Fibroblast of the conjunctiva (primary cell): ENCODE measurements around the gene EME1.
"Not testable (repeated sequence)": the region's sequence is repeated elsewhere in the genome, so short reads cannot be mapped to it uniquely, and the experiment has no call there.

Source experiments
- DNase-seq: peaks from one replicate; pipeline ENCODE4 v3.0.0-alpha.2; 2010; ENCODE audit warnings: low read depth

Gene EME1, protein sequence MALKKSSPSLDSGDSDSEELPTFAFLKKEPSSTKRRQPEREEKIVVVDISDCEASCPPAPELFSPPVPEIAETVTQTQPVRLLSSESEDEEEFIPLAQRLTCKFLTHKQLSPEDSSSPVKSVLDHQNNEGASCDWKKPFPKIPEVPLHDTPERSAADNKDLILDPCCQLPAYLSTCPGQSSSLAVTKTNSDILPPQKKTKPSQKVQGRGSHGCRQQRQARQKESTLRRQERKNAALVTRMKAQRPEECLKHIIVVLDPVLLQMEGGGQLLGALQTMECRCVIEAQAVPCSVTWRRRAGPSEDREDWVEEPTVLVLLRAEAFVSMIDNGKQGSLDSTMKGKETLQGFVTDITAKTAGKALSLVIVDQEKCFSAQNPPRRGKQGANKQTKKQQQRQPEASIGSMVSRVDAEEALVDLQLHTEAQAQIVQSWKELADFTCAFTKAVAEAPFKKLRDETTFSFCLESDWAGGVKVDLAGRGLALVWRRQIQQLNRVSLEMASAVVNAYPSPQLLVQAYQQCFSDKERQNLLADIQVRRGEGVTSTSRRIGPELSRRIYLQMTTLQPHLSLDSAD

DNA sequence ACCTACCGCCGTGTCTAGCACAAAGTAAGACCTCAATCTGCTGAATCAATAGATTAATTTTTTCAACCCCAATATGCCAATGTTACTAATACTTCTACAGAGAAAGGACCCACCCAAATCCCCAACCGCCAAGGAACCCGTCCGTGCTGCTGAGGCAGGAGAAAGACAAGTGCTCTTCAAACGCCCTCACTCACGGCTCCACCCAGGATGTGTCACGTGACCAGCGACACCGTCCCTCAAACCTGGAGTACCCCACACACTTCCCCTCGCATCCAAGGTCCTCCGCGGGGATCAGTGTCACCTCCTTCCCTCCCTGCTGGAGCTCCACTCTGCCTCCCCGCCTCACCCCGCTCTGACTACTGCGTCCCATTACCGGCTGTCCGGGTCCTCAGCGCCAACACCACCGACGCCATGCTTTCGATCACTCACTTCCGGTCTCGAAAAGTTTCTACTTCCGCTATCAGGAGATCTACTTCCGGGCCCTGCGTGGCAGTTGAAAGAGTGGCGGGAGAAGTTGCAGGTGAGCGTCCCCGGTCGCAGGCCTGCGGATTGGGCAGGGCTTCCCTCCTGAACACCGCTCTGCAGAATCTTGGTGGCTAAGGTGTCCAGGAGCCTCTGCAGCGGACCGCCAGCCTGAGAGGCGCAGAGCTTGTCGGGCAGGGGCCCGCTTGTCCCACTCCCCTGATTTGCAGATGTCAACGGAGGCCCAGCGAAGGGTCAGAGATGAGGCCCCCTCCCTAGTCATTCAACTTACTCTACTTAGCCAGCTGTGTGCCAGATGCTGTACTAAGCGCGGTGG lies at the start of gene EME1, which contains the start of gene MRPL27:
Gene EME1, plus strand, starts transcription at position 472 of the 799 bp plus-strand sequence. CDS start 1,980 bp downstream, outside the sequence.
Gene MRPL27, minus strand, starts transcription at position 427 of the 799 bp plus-strand sequence. Its CDS starts 14 bp downstream, at position 413.
- DNase-seq = peak; percentile 60

DNA sequence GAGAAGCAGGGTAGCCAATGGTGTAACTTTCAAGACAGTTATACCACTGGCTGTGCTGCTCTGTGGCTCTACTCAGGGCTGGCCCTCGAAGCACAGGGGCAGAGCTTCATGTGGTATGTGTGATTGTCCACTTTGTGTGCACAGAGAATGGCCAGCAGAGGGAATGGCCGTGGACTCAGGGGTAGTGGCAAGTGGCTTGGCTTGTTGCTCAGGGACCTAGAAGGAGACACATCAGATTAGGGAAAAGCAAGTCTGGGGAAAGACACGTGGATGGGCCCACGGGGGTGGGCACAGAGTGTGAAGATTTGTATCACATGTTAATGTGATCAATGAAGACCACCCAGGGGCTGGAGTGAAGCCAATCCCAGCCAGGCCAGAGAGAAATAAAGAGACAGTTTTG lies 47.1 kb upstream of the EME1 start:
- DNase-seq = no peak

DNA sequence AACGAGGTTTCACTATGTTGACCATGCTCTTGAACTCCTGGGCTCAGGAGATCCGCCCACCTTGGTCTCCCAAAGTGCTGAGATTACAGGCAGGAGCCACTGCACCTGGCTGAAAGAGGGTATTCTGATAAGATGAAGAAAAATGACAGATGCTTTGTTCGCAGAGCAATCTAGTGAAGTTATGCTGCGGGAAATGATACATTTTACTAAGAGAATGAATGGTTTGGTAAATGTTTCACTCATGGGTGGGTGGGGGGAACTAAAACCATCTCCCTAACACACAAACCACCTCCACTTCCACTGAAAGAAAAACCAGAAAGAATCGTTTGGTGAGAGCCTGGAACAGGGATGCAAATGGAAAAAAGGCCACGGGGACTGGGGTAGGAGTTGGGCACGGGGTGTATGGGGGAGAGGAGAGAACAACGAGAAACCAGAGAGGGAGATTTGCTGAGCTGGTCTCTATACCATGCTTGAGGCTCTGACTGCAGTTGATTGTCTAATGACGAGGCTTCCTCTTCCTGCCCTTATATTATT lies 46.1 kb upstream of the EME1 start:
- DNase-seq = no peak

DNA sequence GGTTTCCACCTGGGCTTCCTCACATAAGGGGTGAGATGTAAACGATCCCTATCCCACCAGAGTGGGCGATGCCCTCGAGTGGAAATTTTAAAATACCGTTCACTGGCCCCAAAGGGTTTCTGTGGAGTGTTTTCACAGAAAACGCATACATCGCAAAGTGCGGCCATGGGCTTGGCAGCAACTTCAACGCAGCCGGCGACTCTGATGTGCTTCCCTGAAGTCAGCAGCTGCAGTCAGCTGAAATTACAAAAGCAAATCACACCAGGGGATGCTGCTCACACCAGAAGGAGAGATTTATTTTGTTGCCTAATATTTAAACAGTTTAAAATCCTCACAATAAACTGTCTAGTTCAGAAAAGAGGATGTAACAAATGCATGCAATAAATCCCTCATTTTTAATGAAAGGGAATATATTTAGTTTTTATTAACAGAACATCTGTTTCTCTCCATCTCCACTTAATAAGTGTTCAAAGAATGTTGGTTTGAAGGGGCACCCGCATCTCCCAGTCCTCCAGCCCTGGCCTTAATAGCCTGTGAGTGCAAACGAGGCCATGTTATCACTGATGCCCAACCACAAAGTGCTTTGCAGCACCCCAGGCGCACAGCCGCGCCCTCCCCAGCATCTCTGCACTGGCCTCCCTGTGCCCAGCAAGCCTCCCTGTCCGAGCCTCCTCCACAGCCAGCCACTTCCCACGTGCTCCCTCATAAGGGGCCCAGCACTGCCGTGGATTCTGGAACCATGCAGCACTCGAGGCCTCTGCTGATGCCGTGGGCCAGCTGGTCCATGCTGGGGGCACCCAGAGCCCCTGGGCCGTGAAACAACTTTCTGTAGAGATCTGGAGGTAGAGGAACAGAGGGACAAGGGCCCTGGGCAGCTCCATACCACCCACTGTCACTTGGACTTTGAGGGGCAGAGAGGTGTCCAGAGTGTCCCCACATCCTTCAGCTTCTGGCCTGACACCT lies 44.4 kb upstream of the EME1 start:
- no peak for DNase-seq

DNA sequence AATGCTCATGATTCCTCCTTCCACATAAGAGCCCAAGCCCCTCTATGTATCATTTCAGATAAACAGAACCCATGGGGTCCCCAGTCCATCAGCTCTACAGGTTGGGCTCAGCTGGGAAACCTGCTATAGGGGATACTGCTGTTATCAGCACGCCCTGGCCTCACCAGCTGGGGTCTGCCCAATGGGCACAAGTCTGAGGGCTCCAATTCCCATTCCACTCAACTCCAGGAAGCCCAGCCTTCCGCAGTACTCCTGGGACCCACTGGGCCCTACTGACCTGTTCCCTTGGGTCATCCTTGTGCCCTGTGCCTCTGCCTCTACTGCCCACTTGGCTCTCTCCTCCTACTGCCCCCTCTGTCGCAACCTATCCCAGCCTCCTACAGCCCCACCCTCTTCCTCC lies 43.3 kb upstream of the EME1 start:
- DNase-seq = no peak

DNA sequence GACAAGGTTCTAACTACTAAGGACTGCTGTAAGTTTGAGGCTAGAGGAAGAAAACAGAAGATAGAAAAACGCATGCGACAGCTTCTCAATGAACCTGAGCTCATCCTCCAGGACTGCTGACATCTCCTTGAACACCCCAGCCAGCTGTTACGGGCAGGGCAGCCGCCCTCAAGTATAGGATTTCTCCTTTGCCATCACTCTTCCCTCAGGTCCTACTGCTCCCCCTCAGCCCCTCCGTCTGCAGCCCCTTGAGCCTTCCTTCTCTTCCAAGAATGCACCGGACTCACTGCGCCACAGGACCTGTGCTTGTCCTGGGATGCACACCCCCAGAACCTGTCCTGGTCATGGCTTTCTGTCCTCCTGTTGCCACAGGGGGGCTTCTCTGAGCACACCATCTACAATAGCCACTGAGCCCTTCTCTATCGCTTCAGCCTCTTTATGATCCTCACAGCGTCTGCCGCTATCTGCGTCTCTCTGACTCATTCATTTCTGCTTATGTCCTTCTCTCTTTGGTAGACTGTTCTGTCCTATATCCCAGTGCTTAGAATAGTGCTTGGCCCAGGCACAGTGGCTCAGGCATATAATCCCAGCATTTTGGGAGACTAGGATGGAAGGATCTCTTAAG lies 42.8 kb upstream of the EME1 start:
- DNase-seq = no peak

DNA sequence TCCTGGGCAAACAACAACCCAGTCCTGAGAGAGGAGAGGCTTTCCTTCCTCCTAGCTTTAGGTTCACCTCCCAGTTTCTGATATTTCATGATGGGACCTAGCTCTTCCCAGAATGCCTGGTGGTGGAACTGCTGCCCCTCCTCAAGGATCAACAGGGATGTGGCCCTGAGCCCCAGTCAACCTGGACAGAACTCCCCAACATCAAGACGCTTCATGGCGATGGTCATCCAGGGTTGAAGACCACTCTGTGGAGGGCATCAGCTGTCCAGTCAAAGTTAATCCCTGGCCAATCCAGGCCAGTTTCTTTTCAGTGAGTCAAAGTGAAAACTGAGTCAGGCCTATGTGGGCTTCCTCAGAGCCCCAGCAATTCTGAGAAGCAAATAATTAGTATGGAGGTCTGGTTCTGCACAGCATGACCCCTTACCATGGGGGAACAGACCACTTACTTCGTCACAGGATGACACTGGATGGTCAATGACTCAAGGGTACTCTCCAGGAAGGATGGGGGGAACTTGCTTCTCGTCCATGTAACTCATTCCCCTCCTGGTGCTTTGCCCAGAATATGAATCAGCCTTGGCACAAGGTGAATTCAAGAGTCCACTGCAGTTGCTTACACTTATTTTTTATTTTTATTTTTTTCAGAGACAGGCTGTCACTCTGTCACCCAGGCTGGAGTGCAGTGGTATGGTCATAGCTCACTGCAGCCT lies 41.8 kb upstream of the EME1 start:
- DNase-seq = peak; percentile 78

DNA sequence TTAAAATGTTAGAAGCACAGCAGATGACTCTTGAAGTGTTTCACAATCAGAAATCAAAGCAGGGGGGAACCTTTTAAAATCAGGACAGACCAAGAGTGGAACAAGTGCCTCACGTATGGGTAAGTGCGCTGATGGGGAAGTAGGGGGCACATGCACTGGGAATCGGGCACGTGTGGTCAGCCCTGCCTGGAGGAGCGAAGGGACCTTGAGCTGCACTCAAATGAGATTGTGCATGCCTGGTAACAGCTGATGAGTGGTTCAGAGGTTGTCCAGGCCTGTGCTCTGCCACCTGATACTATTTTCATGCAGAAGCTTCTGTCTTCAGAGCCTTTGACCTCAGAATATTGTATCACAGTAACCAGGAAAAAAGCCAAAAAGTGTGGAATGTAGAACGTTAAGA lies 40.8 kb upstream of the EME1 start:
- DNase-seq = no peak

DNA sequence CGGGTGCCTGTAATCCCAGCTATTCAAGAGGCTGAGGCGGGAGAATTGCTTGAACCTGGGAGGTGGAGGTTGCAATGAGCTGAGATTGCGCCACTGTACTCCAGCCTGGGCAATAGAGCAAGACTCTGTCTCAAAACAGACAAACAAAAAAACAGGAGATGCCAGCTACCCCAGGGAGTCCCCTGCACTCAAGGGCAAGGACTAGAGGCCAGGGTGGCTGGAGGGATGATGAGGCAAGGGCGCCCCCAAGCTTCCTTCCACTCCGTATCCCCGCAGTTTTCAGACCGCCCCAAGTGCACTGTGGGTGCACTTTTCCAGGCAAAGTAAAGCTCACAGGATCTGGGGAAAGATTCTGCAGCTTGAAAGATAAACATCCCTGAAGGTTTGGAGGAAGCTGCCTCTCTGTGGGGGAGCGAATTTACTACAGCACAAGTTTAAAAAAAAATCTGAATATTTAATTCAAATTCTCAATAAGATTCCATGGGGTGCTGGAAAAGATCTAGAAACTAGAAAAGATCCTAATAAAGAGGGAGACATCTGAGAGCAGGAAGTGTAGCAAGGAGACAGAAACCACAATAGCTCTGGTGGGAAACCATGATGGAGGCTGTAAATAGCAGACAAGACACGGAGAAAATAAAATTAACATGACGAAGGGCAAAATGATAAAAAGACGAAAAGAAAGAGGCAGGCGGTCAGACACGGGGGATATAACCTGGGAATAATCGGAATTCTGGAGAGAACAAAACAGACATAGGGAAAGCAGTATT lies 39.6 kb upstream of the EME1 start:
- DNase-seq = not testable (repeated sequence)

DNA sequence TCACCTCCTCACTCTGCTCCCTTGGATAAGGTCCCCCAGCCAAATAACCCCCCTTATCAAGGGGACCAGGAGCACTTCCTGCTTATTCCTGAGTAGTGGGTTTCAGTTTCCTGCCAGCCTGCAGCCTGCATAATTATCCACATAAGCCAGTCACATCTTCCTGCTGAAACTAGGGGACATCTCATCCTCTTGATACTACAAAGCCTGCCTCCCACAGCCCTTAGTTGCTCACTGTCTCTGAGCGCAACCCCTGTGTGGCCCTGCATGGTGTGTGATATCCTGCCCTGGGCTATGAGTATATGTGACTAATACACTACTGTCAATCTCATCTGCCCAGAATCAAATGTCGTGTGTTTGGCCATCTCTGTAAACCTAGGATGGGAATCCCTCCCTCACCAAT lies 35.1 kb upstream of the EME1 start:
- no peak for DNase-seq

DNA sequence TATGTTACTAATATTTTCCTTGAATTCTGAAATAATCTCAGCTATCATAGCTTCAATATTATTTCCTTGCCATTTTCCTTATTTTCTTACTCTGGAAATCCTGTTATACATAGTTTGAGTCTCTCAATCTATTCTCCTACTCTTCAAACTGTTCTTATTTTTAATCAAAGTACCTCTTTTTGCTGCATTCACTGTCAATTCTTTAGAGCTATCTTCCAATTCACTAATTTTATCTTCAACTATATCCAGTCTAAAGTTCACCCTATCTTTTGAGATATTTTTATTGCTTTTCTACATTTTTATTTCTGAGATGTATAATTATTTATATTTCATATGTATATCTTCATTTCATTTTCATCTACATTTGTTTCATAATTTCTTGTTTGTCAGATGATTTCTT lies 34.4 kb upstream of the EME1 start:
- DNase-seq = no peak

DNA sequence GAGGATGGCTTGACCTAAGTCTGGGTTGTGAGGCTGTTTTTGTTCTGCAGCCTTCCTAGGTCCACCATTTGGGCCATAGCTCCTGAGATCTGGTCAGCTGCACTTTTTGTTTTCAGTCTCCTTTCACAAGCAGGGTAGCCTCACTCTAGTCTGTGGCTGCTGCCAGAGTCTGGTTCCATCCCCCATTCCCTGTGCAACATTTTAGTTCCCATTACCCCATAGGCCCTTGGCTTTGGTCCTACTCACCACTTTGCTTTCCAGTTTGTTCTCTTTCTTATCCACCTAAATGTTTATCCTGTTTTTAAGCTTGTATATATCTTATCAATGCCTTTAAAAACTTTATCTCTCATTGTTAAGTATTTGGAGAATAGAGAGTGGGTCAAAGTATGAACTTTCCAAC lies 33.6 kb upstream of the EME1 start:
- no peak for DNase-seq

DNA sequence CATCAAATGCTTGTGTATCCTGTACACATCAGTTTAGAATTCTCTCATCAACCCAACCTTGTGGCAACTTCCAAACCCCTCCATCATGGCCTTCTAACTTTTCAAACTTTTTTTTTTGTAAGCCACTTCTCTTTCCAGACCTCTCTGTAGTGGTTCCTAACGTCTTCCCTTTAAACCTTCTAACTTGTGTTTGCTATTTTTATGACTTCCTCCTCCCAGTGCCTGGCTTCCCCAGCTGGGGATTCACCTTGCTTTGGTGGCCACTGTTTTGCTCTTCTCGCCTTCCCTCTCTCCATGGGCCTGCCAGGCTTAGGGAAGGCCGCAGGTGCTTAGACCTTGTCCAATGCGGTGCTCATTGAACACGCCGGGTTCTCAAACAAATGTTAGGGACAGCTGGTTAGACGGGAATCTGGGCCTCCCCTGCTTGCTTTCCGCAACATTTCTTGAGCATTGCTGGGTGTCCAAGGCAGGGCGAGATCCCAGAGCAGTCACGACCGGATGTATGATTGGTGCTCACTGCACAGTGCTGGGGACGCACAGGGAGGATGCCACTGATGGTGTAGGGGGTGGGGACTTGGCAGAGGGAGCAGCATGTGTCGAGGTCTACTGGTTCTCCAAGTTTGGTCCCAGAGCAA lies 28.2 kb upstream of the EME1 start:
- no peak for DNase-seq

DNA sequence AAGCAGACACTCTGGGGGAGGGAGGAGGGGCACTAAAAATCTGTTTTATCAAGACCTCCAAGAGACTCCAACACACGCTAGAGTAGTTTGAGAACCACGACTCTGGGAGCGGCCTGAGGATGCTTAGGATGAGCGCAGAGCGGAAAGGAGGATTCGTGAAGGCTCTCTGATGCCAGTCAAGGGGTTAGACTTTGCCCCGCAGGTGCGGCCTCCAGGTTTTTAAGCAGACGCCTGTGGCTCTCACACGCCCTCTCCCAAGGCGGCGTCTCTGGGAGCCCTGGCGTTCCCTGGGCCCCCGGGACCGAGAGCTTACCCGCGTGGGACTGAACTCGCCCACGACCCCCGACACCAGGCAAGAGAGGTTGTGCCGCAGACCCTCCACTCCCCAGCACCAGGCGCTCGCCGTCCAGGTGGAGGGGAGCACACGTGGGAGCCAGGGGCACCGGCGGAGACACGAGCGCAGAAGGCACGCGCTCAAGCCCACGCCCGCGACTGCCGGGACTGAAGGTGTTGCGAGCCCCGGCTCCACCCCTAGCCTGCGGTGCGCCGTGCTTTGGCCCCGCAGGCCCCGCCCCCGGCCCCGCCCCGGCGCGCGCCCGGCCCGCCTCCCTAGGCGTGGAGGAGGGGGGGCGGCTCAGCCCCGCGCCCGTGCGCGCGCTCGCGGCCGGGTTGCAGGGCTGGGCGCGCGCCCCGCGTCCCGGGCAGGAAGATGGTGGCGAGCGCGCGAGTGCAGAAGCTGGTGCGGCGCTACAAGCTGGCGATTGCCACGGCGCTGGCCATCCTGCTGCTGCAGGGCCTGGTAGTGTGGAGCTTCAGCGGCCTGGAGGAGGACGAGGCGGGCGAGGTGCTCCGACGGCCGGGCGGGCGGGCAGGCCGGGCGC lies 27.4 kb upstream of the EME1 start, which contains the start of gene XYLT2:
Gene XYLT2, plus strand, starts transcription at position 695 of the 881 bp plus-strand sequence. Its CDS starts 15 bp downstream, at position 710.
- DNase-seq = peak; percentile 40

DNA sequence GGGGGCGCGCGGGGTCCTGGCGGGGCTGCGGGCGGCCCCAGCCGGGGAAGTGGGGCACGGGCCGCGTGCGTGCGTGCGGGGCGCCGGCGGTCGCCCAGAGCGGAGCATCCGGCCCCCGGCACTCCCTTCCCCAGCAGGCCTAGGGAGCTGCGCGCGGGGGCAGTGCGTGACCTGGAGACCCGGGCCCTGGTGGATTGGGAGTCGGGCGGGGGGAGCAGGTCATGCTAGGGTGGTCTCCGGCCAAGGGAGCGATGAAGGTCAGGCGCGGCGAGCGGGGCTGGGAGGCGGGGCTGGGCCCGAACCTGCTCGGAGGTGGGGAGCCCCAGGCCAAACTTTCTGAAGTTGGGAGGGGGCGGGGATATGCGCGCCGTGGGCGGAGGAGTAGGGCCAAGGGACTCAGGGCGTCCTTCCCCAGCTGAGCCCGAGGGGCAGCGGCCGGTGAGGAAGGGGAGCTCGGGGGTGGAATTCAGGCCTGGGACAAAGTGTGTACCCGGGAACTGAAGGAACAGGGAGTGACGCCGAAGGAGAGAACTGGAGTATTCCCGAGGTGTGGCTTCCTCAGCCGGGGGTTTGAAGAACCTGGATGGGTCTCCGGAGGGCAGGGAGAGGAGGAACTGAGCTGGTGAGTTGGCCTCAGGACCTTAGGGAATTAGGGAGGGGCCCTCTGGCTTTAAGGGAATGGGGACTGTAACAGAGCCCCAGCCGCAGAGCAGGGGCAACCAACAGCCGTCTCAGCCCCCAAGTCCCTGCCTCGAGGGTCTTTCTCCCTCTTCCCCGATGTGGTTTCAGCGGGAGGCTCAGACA lies 26.5 kb upstream of the EME1 start:
- DNase-seq = no peak

DNA sequence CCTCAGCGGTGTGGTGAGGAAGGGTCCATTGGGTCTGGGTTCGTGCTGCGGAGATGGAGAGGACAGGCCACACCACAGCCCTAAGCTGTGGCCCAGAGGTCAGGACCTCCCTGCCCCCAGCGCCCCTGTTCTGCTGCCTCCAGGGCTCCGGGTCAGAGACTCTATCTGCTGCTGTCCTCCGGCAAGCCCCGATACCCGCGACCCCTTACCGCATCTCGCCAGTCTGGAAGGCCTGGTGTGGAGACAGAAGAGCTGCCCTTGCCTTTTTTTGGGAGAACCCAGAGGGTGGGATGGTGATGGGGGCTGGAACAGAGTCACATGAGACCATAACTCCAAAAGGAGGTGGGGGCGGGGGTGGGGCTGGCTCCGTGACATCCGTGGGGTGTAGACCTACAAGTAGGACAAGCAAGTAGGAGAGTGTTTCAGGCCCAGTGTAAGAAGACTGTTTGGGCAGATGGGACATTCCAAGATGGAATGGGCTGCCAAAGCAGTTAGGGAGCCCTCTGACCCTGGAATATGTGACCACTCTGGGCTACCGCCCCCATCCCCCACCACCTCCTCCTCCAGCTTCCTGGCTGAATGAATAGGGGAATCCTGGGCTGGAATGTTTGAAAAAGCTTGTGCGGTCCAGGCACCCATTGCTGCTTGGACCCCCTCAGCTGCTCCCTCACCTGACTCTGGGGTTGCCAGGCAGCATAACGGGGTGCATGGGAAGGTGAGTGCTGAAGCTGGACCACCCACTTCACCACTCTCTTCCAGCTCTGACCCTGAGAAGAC lies 25.7 kb upstream of the EME1 start:
- no peak for DNase-seq
